A673 (cell line): Measurements from ENCODE around the gene GPR84.

Experiments used
- CTCF ChIP-seq: fragments of 300-800, 200-600 bp; sonication (generic); conservative IDR thresholded peaks from 2 replicates; pipeline ENCODE4 v1.5.1; 2017; ENCODE audit warnings: low read depth, mild to moderate bottlenecking, antibody characterized with exemption, low read length, moderate library complexity, mixed read lengths
- EZH2 ChIP-seq: fragments of 200-600 bp; sonication (generic); IDR thresholded peaks from 2 replicates; pipeline ENCODE4 v1.6.1; 2017; ENCODE audit warnings: borderline replicate concordance, low read depth, mild to moderate bottlenecking, mixed read lengths, antibody characterized with exemption, low read length; ENCODE audit not compliant: poor library complexity, severe bottlenecking

GRCh38 chr12:54340846-54341245 is 23.4 kb downstream of the GPR84 start:
- TF ChIP-seq CTCF (no peak), EZH2 (no peak)
